SHP77 treated with DMSO at 0.1 percent for 48 hours (cell line): ENCODE measurements around the gene ANXA2R.
"Not testable (repeated sequence)": the region's sequence is repeated elsewhere in the genome, so short reads cannot be mapped to it uniquely, and the experiment has no call there.

Source experiments
- DNase-seq: peaks from one replicate; lab custom pipeline; 2025; lab: John Stamatoyannopoulos, UW

The ANXA2R gene

DNA sequence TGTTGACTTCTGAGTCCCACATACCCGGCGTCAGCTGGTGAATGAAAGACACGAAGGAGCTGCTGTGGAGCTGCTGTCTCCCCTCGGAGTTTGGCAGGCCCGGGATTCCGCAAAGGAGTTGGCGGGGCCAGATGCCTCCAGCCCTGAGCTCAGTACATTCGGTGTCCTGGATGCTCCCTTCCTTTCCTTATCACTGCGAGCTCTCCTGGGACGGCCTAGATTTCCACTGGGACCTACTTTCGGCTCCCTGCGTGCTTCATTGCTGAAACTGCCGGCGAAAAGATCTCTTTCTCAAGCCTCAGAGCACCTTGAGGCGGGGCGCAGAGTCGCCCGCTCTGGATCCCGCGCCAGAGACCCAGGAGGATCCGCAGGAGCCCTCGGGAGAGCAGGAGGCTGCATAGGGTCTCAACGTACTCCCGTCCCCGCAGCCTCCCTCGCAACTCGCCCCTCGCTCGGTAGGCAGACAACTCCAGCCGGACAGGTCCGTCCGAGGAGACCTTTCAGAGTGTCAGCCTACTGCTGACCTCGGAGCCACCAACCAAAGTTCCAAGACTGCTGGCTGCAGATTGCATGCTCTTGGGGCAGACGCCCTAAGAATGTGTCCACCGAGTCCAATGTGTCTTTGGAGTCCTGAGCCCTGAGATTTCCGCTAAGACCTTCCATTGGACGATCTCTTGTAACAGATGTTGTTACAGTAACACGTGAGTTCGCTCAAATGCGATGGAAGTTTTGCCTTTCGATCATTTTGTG is 6.1 kb downstream of the ANXA2R start:
- no peak for DNase-seq

DNA sequence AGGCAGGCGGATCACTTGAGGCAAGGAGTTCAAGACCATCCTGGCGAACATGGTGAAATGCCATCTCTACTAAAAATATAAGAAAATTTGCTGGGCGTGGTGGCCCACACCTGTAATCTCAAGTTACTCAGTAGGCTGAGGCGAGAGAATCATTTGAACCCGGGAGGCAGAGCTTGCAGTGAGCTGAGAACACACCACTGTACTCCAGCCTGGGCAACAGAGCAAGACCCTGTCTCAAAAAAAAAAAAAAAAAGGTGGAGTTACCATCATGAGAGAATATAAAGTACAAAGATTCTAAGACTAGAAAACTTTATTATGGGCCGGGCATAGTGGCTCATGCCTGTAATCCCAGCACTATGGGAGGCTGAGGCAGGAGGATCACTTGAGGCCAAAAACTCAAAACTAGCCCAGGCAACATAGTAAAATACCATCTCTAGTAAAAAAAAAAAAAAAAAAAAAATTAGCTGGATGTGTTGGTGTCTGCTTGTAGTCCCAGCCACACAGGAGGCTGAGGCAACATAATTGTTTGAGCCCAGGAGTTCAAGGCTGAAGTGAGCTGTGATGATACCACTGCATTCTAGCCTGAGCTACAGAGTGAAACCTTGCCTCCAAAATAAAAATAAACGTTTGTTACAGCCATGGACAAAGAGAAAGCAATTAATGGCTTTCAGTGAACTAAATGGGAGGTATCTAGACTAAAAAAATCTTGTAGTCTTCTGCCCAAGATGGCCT is 12.9 kb downstream of the ANXA2R start:
- no peak for DNase-seq

DNA sequence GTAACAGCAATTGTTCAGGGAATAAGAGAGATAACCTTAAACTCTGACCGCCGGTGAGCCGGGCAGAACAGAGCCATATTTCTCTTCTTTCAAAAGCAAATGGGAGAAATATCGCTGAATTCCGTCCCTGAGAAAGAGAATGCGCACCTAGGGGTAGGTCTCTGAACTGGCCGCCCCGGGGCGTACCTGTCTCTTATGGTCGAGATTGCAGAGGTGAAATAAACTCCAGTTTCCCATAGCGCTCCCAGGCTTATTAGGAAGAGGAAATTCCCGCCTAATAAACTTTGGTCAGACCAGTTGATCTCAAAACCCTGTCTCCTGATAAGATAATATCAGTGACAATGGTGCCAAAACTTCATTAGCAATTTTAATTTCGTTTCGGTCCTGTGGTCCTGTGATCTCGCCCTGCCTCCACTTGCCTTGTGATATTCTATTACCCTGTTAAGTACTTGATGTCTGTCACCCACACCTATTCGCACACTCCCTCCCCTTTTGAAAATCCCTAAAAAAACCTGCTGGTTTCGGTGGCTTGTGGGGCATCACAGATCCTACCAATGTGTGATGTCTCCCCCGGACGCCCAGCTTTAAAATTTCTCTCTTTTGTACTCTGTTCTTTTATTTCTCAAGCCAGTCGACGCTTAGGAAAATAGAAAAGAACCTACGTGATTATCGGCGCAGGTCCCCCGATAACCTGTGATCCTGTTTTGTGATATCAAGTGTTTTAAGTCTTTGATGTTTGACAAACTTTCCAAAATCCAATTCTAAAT is 14.8 kb downstream of the ANXA2R start:
- DNase-seq: not testable (repeated sequence)

DNA sequence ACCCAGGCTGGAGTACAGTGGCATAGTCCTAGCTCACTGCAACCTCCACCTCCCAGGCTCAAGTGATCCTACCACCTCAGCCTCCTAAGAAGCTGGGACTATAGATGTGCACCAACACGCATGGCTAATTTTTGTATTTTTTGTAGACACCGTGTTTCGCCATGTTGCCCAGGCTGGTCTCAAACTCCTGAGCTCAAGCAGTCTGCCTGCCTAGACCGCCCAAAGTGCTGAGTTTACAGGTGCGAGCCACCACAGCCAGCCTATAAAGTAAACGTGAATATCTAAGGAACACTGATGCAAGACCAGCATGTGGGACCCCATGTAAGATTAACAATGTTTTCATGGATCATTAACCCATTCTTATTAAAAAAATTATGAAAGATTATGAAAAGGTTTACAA is 15.9 kb downstream of the ANXA2R start:
- DNase-seq: no peak

DNA sequence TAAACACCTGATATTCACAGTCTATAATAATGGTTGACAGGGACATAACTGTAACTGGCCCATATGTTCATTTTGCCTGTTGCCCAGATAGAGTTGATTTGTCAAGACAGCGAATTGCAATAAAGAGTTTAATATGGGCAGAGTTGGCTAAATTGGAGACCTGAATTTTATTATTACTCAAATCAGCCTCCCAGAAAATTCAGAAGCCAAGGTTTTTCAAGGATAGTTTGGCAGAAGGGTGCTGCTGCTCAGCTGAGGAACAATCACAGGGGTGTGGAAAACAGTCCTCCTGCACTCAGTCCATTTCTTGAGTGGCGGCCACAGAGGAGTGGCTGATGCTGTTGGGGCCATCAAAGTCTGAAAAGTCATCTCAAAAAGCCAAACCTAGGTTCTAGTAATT is 19.0 kb downstream of the ANXA2R start:
- DNase-seq: no peak

DNA sequence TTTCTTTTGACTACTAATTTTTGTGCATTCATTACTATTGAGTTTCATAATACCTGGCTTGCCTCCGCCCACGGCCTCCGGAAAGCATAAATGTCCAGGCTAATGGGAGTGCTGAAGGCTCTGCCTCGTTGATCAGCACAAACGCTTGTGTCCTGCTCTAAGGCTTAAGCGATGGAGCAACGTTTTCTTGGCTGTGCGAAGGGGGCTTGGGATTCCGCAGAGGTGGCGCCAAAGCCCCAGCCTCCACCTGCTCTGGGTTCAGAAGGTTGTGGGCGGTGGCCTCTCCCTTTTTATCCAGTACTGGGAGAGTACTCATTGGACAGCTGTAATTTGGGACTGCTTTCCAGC is 19.7 kb downstream of the ANXA2R start:
- peak; percentile 81 for DNase-seq

DNA sequence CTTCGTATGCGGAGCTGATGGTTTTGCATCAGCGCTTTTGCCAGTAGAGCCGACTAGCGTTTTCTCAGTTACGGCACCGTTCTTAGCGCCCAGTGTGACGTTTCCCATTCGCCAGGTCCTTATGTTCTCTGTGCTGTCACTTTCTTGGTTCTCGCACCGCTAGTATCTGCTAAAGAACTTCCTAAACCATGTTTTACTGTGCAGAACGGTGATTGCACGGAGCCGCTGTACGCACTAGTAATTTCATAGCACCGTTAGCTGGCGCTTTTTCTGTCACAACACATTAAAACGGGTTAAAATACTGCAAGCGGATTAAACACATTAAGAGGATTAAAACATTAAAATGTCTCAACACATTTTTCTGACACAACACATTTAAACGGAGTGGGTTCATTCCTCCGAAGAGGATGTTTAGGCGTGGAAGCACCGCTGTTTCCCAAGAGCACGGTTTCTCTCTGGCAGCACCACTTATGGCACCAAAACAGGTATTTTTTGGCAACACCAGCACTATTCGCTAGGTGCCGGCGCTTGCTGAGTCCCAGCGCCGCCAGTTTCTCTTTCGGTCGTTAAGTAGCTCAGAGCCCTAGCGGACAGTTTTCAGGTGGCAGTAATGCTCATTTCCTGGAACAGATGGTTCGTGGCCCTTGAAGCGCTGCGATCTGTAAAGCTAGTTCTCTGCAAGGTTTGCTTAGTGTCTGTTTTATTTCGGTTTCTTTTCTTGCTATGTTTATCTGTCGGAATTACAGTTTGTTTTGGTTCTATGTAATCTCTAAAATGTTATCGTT is 20.3 kb downstream of the ANXA2R start:
- peak; percentile 90 for DNase-seq

DNA sequence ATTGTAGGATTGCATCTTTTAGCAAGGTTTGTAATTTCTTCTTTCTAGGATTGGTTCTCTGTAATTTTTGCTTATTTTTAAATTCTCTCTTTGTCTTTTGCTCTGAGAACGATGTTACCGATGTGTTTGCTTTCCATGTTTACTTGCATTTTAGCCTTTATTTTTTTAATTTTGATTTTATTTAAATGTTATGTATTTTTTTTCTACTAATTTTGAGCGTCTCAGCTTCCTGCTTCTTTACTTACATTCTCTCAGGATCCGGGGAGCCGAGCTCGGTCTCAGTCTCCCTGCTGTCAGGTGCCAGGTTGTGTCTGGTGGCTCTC is 20.9 kb downstream of the ANXA2R start:
- no peak for DNase-seq

DNA sequence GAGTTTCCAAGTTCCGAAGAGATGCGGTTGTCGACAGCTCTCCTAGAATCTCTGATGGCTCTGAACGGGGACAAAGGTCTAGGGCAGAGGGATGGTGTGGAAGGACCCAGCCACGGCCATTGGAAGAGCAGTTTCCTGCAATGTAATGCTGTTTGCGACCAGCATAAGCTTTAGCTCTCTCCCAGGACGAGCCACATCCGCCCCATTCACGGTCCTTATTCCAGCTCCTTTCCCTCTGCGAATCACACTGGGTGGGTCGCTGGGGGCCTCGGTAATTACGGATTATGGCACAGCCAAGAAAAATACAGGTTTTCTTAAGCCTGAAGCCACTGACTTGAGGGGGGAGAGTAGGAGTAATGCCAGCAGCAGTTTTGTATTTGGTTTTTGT is 22.7 kb downstream of the ANXA2R start:
- DNase-seq: peak; percentile 49

DNA sequence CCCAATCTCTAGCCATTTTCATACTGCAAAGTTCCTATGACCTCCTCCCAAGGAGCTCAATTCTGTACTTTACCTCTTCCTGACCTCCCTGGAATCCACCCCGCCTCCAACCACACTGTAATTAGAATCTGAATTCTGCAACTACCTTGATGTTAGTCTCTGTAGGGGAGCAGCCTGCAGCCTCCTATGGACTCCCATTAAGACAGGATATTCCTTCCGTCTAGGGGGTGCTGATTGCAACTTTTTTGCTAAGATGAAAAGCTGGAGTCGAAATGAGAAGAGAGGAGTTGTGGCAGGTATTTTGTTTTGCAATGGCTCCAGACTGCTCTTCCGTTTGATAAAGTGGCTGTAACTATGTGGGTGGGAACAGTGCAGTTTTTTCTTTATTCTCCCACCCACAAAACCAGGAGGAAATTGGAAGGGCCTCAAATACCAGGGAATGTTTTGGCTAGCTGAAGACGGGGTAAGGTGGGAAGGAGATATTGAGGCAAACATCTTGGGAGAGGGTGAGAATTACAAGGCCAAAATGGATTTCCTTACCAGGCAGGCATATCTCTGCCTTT is 23.8 kb downstream of the ANXA2R start:
- no peak for DNase-seq

DNA sequence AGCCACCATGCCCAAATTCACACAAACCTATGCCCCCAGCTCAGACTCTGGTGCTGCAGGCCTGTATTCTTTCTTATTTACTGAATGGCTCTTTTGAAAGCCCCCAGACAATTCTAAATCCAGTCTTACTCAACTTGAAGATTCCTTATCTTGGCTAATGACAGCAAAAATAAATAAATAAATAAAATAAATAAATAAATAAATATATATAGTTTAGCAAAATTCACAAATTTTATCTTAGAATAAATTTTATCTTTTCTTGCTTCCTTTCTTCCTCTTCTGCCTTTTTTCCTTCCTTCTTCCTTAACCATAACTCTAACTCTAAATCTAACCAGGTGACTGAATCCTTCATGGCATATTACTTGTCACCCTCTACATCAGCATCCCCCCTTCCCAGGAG is 25.6 kb downstream of the ANXA2R start:
- DNase-seq: no peak

DNA sequence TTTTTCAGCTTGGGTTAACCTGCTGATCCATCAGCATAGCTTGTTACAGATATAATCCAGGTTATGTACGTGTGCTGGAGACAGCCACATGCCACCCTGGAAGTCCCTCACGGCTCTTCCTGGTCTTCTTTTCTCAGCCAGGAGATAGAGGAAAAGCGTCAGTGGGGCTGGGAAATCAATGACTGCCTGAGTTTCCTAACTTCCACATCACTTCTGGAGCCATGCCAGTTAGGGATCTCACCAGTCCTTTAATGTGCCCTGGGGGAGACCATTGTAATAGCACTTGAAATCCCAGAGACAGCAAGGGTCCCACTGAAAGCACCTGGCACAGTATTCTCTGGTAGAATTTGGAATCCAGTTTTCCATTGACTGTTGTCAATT is 29.2 kb downstream of the ANXA2R start:
- no peak for DNase-seq

DNA sequence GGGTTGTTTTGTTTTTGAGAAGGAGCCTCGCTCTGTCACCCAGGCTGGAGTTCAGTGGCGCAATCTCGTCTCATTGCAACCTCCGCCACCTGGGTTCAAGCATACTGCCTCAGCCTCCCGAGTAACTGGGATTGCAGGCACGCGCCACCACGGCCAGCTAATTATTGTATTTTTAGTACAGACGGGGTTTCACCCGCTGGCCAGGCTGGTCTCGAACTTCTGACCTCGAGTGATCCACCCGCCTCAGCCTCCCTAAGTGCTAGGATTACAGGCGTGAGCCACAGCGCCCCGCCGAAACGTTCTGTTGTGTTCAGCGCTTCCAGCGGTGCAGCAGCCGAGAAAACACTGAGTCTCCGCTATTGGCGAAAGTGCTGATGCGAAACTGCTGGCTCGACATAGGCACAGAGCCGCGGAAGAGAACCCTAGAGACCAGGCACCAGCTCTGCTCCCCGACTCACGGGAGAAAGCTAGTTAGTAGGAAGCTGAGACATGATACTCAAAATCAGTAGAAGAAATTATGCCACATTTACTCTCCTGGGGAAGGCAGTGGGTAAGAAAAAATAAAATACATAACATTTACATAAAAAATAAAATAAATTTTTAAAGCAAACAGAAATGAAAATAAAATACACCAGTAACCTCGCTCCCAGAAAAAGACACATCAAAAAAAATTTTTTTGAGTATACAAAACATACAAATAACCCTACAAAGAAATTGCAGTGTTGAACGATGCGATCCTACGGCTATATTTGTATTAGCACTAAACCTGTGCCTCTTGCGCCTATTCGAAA is 31.6 kb downstream of the ANXA2R start:
- DNase-seq: peak; percentile 96

DNA sequence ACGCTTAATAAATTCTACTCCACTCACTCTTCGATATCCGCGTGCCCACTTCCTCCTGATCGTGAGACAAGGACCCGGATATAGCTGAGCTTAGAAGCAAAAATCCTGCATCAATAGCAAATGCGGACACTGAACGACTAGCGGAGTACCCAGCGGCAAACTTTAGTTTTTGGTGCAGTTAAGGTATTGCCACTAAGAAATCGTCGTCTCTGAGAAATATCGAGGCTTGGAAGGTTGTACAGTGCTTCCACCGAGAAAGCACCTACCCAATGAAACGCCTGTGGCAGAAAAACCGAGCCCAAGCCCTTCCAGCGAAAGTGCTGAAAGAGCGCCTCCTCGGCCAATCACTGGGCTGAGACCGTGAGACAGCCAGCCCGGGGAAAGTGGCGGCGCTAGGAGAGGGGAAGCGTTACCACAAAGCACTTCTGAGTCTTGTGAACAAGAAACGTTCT is 32.2 kb downstream of the ANXA2R start:
- peak; percentile 86 for DNase-seq

DNA sequence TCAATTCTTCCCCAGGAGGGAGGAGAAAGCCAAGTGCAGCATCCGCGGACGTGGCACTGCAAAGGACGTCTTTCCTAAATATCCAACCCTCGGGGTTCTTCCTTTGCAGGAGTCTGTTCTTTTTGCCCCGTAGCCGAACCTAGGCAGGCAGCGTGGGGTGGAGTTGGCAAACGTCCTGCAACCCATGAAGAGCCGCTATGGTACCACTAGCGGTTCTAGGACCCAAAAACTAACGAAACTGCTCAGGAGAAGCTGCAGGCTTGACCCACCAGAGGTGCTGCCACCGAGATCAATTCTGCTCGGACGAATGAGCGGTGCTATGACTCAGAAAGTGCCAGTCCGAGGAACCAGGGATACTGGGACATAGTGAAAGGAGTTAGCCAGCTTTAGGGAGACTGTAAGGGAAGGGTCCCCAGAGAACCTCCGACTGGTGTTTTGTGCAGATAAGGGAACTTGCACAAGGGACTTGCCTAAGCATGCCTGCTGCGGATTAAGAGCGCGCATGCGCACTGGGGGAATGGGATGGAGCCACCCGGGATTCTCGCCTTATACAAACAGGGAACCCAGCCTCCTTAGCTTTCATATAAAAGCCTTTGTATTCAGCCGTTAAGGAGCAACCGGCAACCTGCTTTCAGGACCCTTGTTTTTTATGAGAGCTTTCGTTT is 32.7 kb downstream of the ANXA2R start:
- DNase-seq: peak; percentile 96

DNA sequence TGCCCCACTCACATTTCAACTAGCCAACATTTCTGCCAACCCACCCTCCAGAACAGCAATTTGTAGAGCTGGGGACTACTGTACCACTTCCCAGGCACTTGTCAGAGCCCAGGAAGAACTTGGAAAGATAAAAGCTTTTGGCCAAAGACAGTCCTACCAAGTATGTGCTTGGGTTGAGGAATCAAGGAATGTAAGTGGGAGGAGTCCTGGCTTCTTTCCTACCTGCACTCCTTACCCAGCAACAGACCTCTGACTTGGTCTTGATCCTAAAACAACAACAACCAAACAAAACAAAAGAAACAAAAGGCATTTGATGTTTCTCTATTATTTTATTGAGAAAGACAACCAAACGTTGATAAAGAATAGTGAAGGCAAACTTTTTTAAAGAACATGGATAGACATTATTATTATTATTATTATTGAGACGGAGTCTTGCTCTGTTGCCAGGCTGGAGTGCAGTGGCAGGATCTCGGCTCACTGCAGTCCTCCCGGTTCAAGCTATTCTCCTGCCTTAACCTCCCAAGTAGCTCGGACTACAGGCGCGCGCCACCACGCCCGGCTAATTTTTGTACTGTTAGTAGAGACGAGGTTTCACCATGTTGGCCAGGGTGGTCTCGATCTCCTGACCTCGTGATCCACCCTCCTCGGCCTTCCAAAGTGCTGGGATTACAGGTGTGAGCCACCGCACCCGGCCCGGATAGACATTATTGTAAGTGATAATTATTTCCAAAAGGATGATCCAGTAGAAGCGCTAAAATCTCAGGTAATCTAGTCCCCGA is 33.5 kb downstream of the ANXA2R start:
- DNase-seq: no peak

DNA sequence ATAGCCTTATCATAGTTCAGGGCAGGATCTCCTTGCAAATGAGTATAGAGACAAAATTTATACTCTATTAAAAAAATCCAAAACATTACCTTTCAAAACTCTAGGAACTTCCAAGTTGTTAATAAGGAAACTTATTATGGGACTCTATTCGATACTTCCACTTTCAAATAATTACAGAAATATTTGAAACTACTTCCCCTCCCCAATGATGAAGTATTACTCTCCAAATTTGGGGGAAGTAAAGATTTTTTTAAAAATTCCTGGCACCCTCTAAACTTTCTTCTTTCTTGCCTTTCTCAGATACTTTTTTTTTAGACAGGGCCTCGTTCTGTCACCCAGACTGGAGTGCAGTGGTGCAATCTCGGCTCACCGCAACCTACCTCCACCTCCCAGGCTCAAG is 35.1 kb downstream of the ANXA2R start:
- DNase-seq: no peak

DNA sequence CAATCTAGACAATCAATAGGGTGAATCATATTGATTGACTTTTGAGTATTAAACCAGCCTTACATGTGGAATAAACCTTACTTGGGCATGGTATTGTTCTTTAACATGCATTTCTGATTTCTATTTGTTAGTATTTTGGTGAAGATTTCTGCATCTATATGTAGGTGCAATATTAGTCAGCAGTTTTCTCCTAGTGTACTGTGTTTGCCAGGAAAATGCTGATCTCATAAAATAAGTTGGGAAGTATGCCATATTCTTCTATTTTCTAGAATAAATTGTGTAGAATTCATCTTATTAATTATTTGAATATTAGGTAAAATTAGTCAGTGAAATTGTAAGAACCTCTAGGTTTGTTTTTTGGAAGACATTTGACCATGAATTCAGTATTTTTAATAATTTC is 38.4 kb downstream of the ANXA2R start:
- DNase-seq: no peak

DNA sequence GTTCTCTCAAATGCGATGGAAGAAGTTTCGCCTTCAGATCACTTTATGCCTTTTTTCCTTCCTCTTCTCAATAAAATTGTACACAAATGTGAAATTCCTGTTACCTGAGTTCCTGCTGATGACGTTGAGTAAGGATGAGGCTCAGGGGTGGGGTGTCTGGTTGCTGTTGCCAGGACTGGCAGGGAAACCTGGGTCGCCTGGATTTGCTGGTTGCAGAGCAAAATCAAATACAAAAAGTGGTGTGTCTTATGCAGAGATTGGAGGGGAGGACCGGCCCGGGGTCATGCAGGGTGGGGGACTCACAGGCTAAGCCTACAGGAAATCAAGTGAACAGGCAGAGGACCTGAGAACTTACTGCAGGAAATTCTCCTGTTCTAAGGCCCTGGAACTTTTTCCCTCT is 39.2 kb downstream of the ANXA2R start:
- no peak for DNase-seq
